ENCODE results near the gene HIGD1B.
A peak's percentile ranks its signal among the peaks of the same experiment; 100 is the strongest.

- no peak for TF ChIP-seq REST (IDR thresholded peaks at IDR 0.05; ENCODE audit: borderline replicate concordance)
- peak; percentile 67 for TF ChIP-seq CTCF (IDR thresholded peaks at IDR 0.05; ENCODE audit: poor library complexity, severe bottlenecking)
Observed at GRCh38 chr17:44878627-44879221, 31.0 kb downstream of the HIGD1B start.

Measured in neural cell (in vitro differentiated cells).